Measurements from ENCODE around the gene VPS25. TPM values are rescaled to one million over a fixed set of nuclear protein-coding genes. Genes with fewer than 3 reads are reported as not detected.

Gene VPS25
- total RNA-seq, 2 donors from 2014 or later, result 17.8 to 23.9 TPM

GRCh38 chr17:42798011-42798382 lies 24.7 kb downstream of the VPS25 start:
- no peaks in the 10 kb centered on the region for H3K9me3 ChIP-seq
- peak overlapping the region; percentile 68 to 87 for H3K4me3 ChIP-seq
- no peaks in the 10 kb centered on the region for H3K36me3 ChIP-seq (replicated peaks in 1 of 2; ENCODE audit: insufficient read depth in 1 of 2, low read depth in 2 of 2)
- ATAC-seq (peak; percentile 7), DNase-seq (no peak)
- intact Hi-C loops (cut with DNase I), result no loop called here
- H3K4me1 ChIP-seq, result peaks cover 42% of the 10 kb centered on the region
- H3K27ac ChIP-seq, result peak overlapping the region; percentile 87 to 94 (median 90)
- 3 to 4% methylated on average over 9 to 10 of the region's 10 CpGs for WGBS, 2 donors
- H3K27me3 ChIP-seq, result no peaks in the 10 kb centered on the region
- TF ChIP-seq CTCF (IDR thresholded peaks at IDR 0.05) (no peak), POLR2A (IDR thresholded peaks at IDR 0.05) (no peak)

- intact Hi-C loops (cut with DNase I), result no loop called here
- 21 to 50% methylated on average over 29 to 66 of the region's 66 CpGs for WGBS, 2 donors
These were observed 25.4 kb downstream of the VPS25 start, which contains the start of the genes CNTD1 and COA3 for GRCh38 chr17:42798383-42799380. TSS of gene CNTD1 (plus strand) at chr17:42798861. CDS start at chr17:42799068, 207 bp downstream. TSS of gene COA3 (minus strand) at chr17:42798704. CDS start at chr17:42798681, 23 bp downstream.

GRCh38 chr17:42803074-42803883 lies 30.0 kb downstream of the VPS25 start:
- Histone ChIP-seq H3K27me3 (no peaks in the 10 kb centered on the region), H3K9me3 (no peaks in the 10 kb centered on the region), H3K4me1 (peaks cover 47% of the 10 kb centered on the region), H3K36me3 (replicated peaks in 1 of 2; ENCODE audit: insufficient read depth in 1 of 2, low read depth in 2 of 2) (no peaks in the 10 kb centered on the region), H3K4me3 (no peak overlapping the region), H3K27ac (peak overlapping the region; percentile 72 to 92 (median 92))
- intact Hi-C loops (cut with DNase I), result no loop called here
- DNase-seq (no peak), ATAC-seq (no peak)
- 50 to 53% methylated on average over 2 of the region's 2 CpGs for WGBS, 2 donors
- no peak for TF ChIP-seq CTCF (IDR thresholded peaks at IDR 0.05)
- TF ChIP-seq POLR2A (IDR thresholded peaks at IDR 0.05), result no peak

More at GRCh38 chr17:42798383-42799380, 25.4 kb downstream of the VPS25 start, which contains the start of the genes CNTD1 and COA3:
- Histone ChIP-seq H3K36me3 (replicated peaks in 1 of 2; ENCODE audit: insufficient read depth in 1 of 2, low read depth in 2 of 2) (no peaks in the 10 kb centered on the region), H3K9me3 (no peaks in the 10 kb centered on the region), H3K4me3 (peak within 1 kb of the TSS; percentile 68 to 87), H3K27ac (peak within 1 kb of the TSS; percentile 87 to 94 (median 90)), H3K4me1 (peaks cover 49% of the 10 kb centered on the region), H3K27me3 (no peaks in the 10 kb centered on the region)
- peak; percentile 87 to 92 (median 89) for DNase-seq
- ATAC-seq, result peak; percentile 87
- TF ChIP-seq POLR2A (IDR thresholded peaks at IDR 0.05) (peak in 2 of 3 donors; percentile 67 to 76), CTCF (IDR thresholded peaks at IDR 0.05) (peak in 1 of 7 experiments; percentile 17)

- WGBS, 2 donors, result 10 to 16% methylated on average over 1 of the region's 1 CpG
- ATAC-seq (peak; percentile 91), DNase-seq (peak; percentile 52 to 79 (median 70))
- no peak overlapping the region for H3K4me3 ChIP-seq
- H3K27ac ChIP-seq, result peak overlapping the region; percentile 72 to 92 (median 92)
- intact Hi-C loops (cut with DNase I), result no loop called here
- H3K36me3 ChIP-seq (replicated peaks in 1 of 2; ENCODE audit: insufficient read depth in 1 of 2, low read depth in 2 of 2), result no peaks in the 10 kb centered on the region
- H3K9me3 ChIP-seq, result no peaks in the 10 kb centered on the region
- peaks cover 40% of the 10 kb centered on the region for H3K4me1 ChIP-seq
- TF ChIP-seq CTCF (IDR thresholded peaks at IDR 0.05) (no peak), POLR2A (IDR thresholded peaks at IDR 0.05) (peak in 2 of 3 donors; percentile 36 to 37)
- no peaks in the 10 kb centered on the region for H3K27me3 ChIP-seq
These were observed 31.7 kb downstream of the VPS25 start for GRCh38 chr17:42804918-42805367.

All from body of pancreas (tissue), 4 donors.